H1 (cell line): ENCODE results near the gene OTOGL. TPM values are rescaled to one million over a fixed set of nuclear protein-coding genes. Genes with fewer than 3 reads are reported as not detected.

Source experiments
- CTCF ChIA-PET: fragments of 300-600 bp; sonication (Branson Sonifier 250); formaldehyde crosslinking; loops from one replicate; lab custom pipeline; 2021; ENCODE audit not compliant: partially characterized antibody; lab: Charles Lee
- POLR2A ChIA-PET: fragments of 300-600 bp; sonication (Branson Sonifier 250); formaldehyde crosslinking; loops from one replicate; lab custom pipeline; 2021; ENCODE audit warnings: inconsistent platforms; ENCODE audit not compliant: partially characterized antibody; lab: Charles Lee
- DNase-seq, 2 experiments: peaks; one replicate each; pipeline versions ENCODE4 v3.0.0 to v3.0.0-alpha.2; 2010 to 2022; ENCODE audit warnings: low spot score in 2 of 2, low read depth in 1 of 2, mixed read lengths in 1 of 2
- FAIRE-seq: peaks from 2 replicates; lab custom pipeline; 2011; peaks lifted over from hg19 to GRCh38; lab: Jason Lieb, UNC
- H2AFZ ChIP-seq: 2 replicates; pipeline ENCODE4 v1.8.1; 2012; ENCODE audit warnings: low read length, inconsistent platforms
- H2AK5ac ChIP-seq: 2 replicates; pipeline ENCODE4 v1.6.1; 2013; ENCODE audit warnings: low read depth, low read length
- H2BK120ac ChIP-seq: replicated peaks from 2 replicates; pipeline ENCODE3; 2013; ENCODE audit warnings: low read depth, low read length, inconsistent platforms
- H2BK12ac ChIP-seq: 2 replicates; pipeline ENCODE4 v1.6.1; 2013; ENCODE audit warnings: low read depth, low read length
- H2BK15ac ChIP-seq: 2 replicates; pipeline ENCODE4 v1.6.1; 2013; ENCODE audit warnings: low read length
- H2BK20ac ChIP-seq: 2 replicates; pipeline ENCODE4 v1.6.1; 2013; ENCODE audit warnings: low read length
- H2BK5ac ChIP-seq: 2 replicates; pipeline ENCODE4 v1.6.1; 2013; ENCODE audit warnings: low read depth, low read length
- H3K14ac ChIP-seq: 2 replicates; pipeline ENCODE4 v1.6.1; 2013; ENCODE audit warnings: inconsistent platforms; ENCODE audit not compliant: insufficient read length
- H3K18ac ChIP-seq: 2 replicates; pipeline ENCODE4 v1.6.1; 2013; ENCODE audit warnings: low read length; ENCODE audit errors: extremely low read depth
- H3K23ac ChIP-seq: 2 replicates; pipeline ENCODE4 v1.6.1; 2013; ENCODE audit warnings: inconsistent platforms; ENCODE audit not compliant: insufficient read length
- H3K23me2 ChIP-seq: 2 replicates; pipeline ENCODE4 v1.6.1; 2013; ENCODE audit warnings: low read depth, low read length
- H3K27ac ChIP-seq: 2 replicates; pipeline ENCODE4 v1.6.1; 2011; ENCODE audit warnings: low read depth, low read length, inconsistent platforms
- H3K27me3 ChIP-seq, 4 experiments: replicated peaks in 1 of 4; 1 replicate in 1 of 4; 2 replicates in 3 of 4; pipeline versions ENCODE4 v1.6.1 to v1.8.1; 2011 to 2013; ENCODE audit warnings: low read length in 3 of 4, mild to moderate bottlenecking in 3 of 4, inconsistent platforms in 2 of 4, mixed read lengths in 2 of 4, moderate library complexity in 1 of 4; ENCODE audit not compliant: control insufficient read depth in 3 of 4, insufficient read depth in 3 of 4; ENCODE audit errors: extremely low read depth in 1 of 4
- H3K36me3 ChIP-seq, 4 experiments: 2 replicates each; pipeline versions ENCODE4 v1.6.1 to v1.8.1; 2011 to 2013; ENCODE audit warnings: mild to moderate bottlenecking in 4 of 4, low read length in 3 of 4, moderate library complexity in 2 of 4, control low read depth in 1 of 4, inconsistent platforms in 1 of 4; ENCODE audit not compliant: insufficient read depth in 4 of 4, control insufficient read depth in 2 of 4
- H3K4ac ChIP-seq: replicated peaks from 2 replicates; pipeline ENCODE3; 2013; ENCODE audit warnings: low read length, low read depth, mixed read lengths, inconsistent platforms; ENCODE audit not compliant: insufficient read length
- H3K4me1 ChIP-seq, 4 experiments: replicated peaks in 1 of 4; 1 replicate in 1 of 4; 2 replicates in 3 of 4; pipeline versions ENCODE4 v1.6.1 to v1.8.1; 2011 to 2013; ENCODE audit warnings: low read length in 3 of 4, inconsistent platforms in 2 of 4, mixed read lengths in 1 of 4; ENCODE audit not compliant: insufficient read depth in 4 of 4, control insufficient read depth in 3 of 4
- H3K4me2 ChIP-seq, 2 experiments: 2 replicates each; pipeline versions ENCODE4 v1.6.1 to v1.8.1; 2011 to 2013; ENCODE audit warnings: low read depth in 2 of 2, low read length in 2 of 2, control low read depth in 1 of 2, inconsistent platforms in 1 of 2, mild to moderate bottlenecking in 1 of 2; ENCODE audit not compliant: insufficient read depth in 1 of 2
- H3K4me3 ChIP-seq, 4 experiments: fragments of 200-600, 300-600 bp in 1 of 4; sonication (generic), shearing (Covaris generic), sonication (Bioruptor Twin) in 1 of 4; 2 replicates each; pipeline versions ENCODE4 v1.5.1 to v1.8.1; 2011 to 2016; ENCODE audit warnings: low read length in 4 of 4, low read depth in 3 of 4, control low read depth in 2 of 4, inconsistent platforms in 2 of 4, mild to moderate bottlenecking in 2 of 4, mixed read lengths in 1 of 4, moderate library complexity in 1 of 4; ENCODE audit not compliant: insufficient read depth in 2 of 4; ENCODE audit errors: extremely low read depth in 1 of 4
- H3K56ac ChIP-seq: replicated peaks from 2 replicates; pipeline ENCODE3; 2013; ENCODE audit warnings: low read depth, mild to moderate bottlenecking, mixed read lengths, low read length, inconsistent platforms; ENCODE audit not compliant: insufficient read length
- H3K79me1 ChIP-seq: 2 replicates; pipeline ENCODE4 v1.6.1; 2013; ENCODE audit warnings: low read depth, low read length, control low read depth
- H3K79me2 ChIP-seq, 2 experiments: 2 replicates each; pipeline versions ENCODE4 v1.6.1 to v1.8.1; 2012 to 2013; ENCODE audit warnings: low read length in 2 of 2, mild to moderate bottlenecking in 2 of 2, inconsistent platforms in 1 of 2; ENCODE audit not compliant: insufficient read depth in 2 of 2, control insufficient read depth in 1 of 2
- H3K9ac ChIP-seq, 4 experiments: replicated peaks in 1 of 4; 1 replicate in 1 of 4; 2 replicates in 3 of 4; pipeline versions ENCODE4 v1.6.1 to v1.8.1; 2011 to 2013; ENCODE audit warnings: low read depth in 3 of 4, low read length in 3 of 4, control low read depth in 2 of 4, mild to moderate bottlenecking in 2 of 4, moderate library complexity in 2 of 4, inconsistent platforms in 1 of 4; ENCODE audit errors: extremely low read depth in 1 of 4
- H3K9me3 ChIP-seq, 2 experiments: 2 replicates each; pipeline versions ENCODE4 v1.6.1 to v1.8.1; 2012 to 2013; ENCODE audit warnings: mild to moderate bottlenecking in 2 of 2, moderate library complexity in 2 of 2, control low read depth in 1 of 2, inconsistent platforms in 1 of 2, low read depth in 1 of 2, low read length in 1 of 2, mixed read lengths in 1 of 2; ENCODE audit not compliant: insufficient read depth in 2 of 2
- H4K20me1 ChIP-seq, 2 experiments: replicated peaks in 1 of 2; 2 replicates each; pipeline versions ENCODE3 to v1.8.1; 2011 to 2013; ENCODE audit warnings: inconsistent platforms in 2 of 2, low read length in 2 of 2, mild to moderate bottlenecking in 1 of 2; ENCODE audit not compliant: insufficient read depth in 2 of 2, control insufficient read depth in 1 of 2
- H4K5ac ChIP-seq: 2 replicates; pipeline ENCODE4 v1.6.1; 2013; ENCODE audit warnings: low read length, low read depth, mixed read lengths, inconsistent platforms; ENCODE audit not compliant: insufficient read length
- H4K8ac ChIP-seq: 2 replicates; pipeline ENCODE4 v1.8.0; 2013; ENCODE audit warnings: mild to moderate bottlenecking, moderate library complexity, low read length, inconsistent platforms; ENCODE audit not compliant: insufficient read depth; ENCODE audit errors: extremely low read depth
- H4K91ac ChIP-seq: replicated peaks from 2 replicates; pipeline ENCODE3; 2013; ENCODE audit warnings: low read length, mixed read lengths, inconsistent platforms; ENCODE audit not compliant: insufficient read length
- BCL11A ChIP-seq, 2 experiments: IDR thresholded peaks; one replicate each; pipeline ENCODE4 v1.6.1; 2011; ENCODE audit warnings: low read depth in 2 of 2, low read length in 2 of 2, mild to moderate bottlenecking in 2 of 2
- KDM4A ChIP-seq: IDR thresholded peaks from one replicate; pipeline ENCODE4 v1.7.1; 2012; ENCODE audit warnings: low read depth, mild to moderate bottlenecking, moderate library complexity, low read length, inconsistent platforms; ENCODE audit not compliant: severe bottlenecking
- TAF7 ChIP-seq: optimal IDR thresholded peaks from 2 replicates; pipeline ENCODE3; 2011; ENCODE audit warnings: low read depth, mild to moderate bottlenecking, inconsistent platforms, low read length, moderate library complexity, borderline replicate concordance
- WGBS, 2 experiments: shearing (Covaris generic) in 1 of 2; methylation state at CpG; one replicate each; pipeline versions ENCODE4 v1.1.6 to v1.1.7; 2013 to 2015; ENCODE audit warnings: low lambda C conversion rate in 2 of 2, mixed read lengths in 2 of 2, inconsistent platforms in 1 of 2, low coverage in 1 of 2, missing lambda C conversion rate in 1 of 2; ENCODE audit not compliant: insufficient replicate concordance in 2 of 2, insufficient coverage in 1 of 2, insufficient read length in 1 of 2; ENCODE audit errors: extremely low coverage in 1 of 2, missing lambda C conversion rate in 1 of 2; 5-methylcytosine and 5-hydroxymethylcytosine counted together
- polyA plus RNA-seq, 7 experiments: library from polyadenylated mRNA; depleted of rRNA in 3 of 7; stranded (reverse) in 5 of 7; unstranded in 2 of 7; fragments of >200 nt in 5 of 7; fragments of 200-250 nt in 2 of 7; gene quantifications; 1 replicate in 5 of 7; 2 replicates in 1 of 7; 4 replicates in 1 of 7; pipeline versions ENCODE4 v1.2.1 to v1.2.3, GENCODE V29; 2011 to 2013; ENCODE audit warnings: missing spikeins in 2 of 7, mixed read lengths in 2 of 7
- total RNA-seq: library from RNA; stranded (reverse); fragmentation: NEBNext Ultra II Directional; extraction: Animal tissue kit (Norgen Biotek cat#: 25700); gene quantifications from 2 replicates; pipeline ENCODE4 v1.2.1, GENCODE V29; 2021

OTOGL gene
- total and polyA plus RNA-seq, 2 of the 8 experiments (the other 6 are each of a cell fraction or from before 2014, with no cell fraction given), result 0.12 to 0.17 TPM

DNA sequence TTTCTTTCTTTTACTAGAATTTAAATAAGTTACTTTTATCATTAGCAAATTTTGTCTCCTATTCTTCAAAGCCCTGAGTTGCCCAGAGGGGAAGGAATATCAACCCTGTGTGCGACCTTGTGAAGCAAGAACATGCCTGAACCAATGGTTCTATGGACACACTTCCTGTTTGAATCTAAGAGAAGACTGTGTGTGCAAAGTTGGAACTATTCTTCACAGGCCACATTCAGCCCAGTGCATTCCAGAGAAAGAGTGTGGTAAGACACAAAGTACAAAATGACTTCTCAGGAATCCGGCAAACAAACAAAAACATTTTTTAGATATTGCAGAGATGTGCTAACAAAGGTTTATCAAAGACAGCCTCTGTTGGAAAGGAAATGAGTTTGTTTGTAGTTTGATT, 253.9 kb downstream of the OTOGL start:
- Histone ChIP-seq H2BK12ac (no peak overlapping the region), H3K4ac (no peak overlapping the region), H4K91ac (no peak overlapping the region), H3K14ac (no peak overlapping the region), H3K56ac (no peak overlapping the region), H3K79me2 (no peaks in the 10 kb centered on the region), H4K5ac (no peak overlapping the region), H3K9me3 (no peaks in the 10 kb centered on the region), H2BK15ac (no peak overlapping the region), H2BK120ac (no peak overlapping the region), H3K4me3 (no peak overlapping the region), H3K23me2 (no peaks in the 10 kb centered on the region), H2BK20ac (no peak overlapping the region), H3K4me2 (no peak overlapping the region), H3K23ac (no peak overlapping the region), H3K36me3 (no peaks in the 10 kb centered on the region), H4K20me1 (peaks cover 0 to 1% of the 10 kb centered on the region in 2 experiments), H2AFZ (peak overlapping the region; percentile 40; the same call in 1 of the 2 replicates), H2BK5ac (no peak overlapping the region), H3K9ac (no peak overlapping the region), H3K27me3 (no peaks in the 10 kb centered on the region), H3K18ac (no peak overlapping the region), H4K8ac (no peak overlapping the region), H2AK5ac (no peak overlapping the region), H3K79me1 (no peaks in the 10 kb centered on the region), H3K4me1 (no peaks in the 10 kb centered on the region), H3K27ac (no peak overlapping the region)
- TF ChIP-seq BCL11A (IDR thresholded peaks at IDR 0.05; ENCODE audit: low read depth in 2 of 2, low read length in 2 of 2) (no peak), KDM4A (no peak), TAF7 (no peak)
- 90% methylated on average over 2 of the region's 2 CpGs; no CpG with 5 or more reads in 1 of the 2 experiments for WGBS, 2 experiments
- no peak for DNase-seq
- ChIA-PET POLR2A (no interaction called here), CTCF (no interaction called here)
- FAIRE-seq, result no peak
